Subcutaneous adipose tissue (tissue), 4 donors: ENCODE measurements around the gene RBM47. TPM values are rescaled to one million over a fixed set of nuclear protein-coding genes. Genes with fewer than 3 reads are reported as not detected.

ENCODE experiments used
- total RNA-seq, 4 donors: library from RNA; depleted of rRNA; stranded (reverse); fragments of >200 nt; gene quantifications; one replicate each; pipeline ENCODE4 v1.1.0, GENCODE V29; 2016
- TF ChIP-seq, protein P1 (sequence below): fragments of 450-650 bp; IDR thresholded peaks from one replicate; pipeline ENCODE4 v1.5.1; 2016; ENCODE audit warnings: low read depth, mild to moderate bottlenecking, control low read depth, antibody characterized with exemption, moderate library complexity

The RBM47 gene
- total RNA-seq, 4 donors from 2014 or later: 29.4 to 84.3 (median 54.7) TPM

DNA sequence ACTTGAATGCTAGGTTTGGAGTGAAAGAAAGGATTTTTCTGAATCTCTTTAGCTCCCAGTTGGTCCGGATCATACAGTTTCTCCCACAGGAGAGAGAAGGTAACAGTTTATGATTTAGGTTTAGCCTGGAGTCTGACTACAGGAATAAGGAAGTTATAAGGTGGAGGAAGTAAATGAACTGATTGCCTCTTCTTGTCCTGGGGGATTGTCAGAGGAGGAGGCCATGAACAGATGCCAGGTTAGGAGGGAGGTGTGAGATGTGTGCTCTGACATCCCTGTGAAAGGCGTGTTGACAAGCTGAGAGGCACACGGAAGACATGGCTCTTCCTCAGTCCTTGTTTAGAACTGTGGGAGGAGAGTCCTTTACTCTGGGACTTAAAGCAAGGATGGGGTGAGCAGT, 230.1 kb downstream of the RBM47 start:
- TF ChIP-seq, protein P1, sequence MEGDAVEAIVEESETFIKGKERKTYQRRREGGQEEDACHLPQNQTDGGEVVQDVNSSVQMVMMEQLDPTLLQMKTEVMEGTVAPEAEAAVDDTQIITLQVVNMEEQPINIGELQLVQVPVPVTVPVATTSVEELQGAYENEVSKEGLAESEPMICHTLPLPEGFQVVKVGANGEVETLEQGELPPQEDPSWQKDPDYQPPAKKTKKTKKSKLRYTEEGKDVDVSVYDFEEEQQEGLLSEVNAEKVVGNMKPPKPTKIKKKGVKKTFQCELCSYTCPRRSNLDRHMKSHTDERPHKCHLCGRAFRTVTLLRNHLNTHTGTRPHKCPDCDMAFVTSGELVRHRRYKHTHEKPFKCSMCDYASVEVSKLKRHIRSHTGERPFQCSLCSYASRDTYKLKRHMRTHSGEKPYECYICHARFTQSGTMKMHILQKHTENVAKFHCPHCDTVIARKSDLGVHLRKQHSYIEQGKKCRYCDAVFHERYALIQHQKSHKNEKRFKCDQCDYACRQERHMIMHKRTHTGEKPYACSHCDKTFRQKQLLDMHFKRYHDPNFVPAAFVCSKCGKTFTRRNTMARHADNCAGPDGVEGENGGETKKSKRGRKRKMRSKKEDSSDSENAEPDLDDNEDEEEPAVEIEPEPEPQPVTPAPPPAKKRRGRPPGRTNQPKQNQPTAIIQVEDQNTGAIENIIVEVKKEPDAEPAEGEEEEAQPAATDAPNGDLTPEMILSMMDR: no peak

DNA sequence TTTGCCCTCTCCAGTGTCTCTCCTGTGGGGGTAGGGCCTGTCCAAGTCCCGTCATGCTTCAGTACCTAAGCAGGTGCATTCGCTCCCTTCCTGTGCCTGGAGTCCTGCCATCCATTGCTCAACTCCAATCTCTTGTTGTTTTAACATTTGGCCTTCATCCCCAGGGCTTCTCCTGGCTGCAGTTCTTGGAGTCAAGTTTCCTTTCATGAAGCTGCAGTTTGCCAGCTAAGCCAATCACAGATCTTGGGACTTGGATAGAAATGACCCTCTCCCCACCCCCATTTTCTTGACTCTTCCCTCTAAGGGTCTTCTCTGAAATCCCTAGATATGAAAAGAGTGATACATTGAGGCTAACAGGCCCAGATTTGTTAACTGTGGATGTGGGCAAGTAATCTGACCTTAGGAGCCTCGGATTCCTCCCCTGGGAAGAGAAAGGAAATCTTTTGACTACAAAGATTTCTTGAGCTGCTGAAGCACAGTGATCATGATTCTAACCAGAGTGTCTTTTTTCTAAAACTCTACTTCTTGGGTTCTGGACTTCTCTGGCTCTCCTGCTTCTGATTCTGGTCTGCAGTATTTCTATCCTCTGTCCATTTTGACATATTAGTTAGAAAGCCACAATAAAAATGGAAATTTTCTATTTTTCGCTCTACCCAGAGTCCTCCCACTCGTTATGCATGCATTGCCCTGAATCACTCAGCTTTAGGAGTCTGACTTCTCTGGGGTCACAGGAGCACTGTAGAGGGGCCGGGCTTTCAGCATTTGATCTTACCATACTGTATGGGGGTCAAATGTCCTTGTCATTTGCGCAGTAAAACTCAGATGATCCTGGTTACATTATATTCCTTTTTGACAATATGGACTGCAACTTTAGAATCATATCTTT, 233.5 kb downstream of the RBM47 start:
- TF ChIP-seq, protein P1: no peak

DNA sequence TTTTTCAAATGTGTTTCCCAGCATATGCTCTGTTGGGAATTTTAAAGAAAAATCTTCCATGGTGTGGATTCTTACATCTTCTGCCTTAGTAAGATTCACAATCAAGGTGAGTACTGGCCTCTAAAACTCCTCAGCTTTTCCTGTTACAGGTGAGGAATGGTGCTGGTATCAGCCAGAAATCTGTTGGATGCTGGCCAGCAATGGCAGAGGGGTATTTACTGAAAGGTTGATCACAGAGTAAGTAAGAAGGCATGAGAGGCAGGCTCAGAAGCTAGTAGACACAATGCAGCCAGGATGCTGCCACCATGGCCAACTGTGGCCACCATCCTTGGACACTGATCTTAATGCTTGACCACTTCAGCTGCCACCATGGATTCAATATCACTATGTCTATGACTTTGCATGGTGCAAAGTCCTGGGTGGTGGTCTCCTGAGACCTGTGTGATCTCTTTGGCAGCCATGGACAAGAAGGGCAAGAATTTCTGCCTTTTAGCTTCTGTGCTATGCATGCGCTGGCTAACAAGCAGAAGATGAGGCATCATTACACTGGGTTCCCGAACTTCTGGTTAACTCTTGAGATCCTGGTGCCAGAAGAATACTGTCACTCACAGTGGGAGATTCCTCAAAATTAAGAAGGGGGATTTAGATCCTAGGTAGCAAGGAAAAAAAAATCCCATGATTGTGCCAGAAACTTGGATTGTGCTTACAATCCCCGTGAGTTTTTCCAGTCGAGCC, 234.3 kb downstream of the RBM47 start:
- TF ChIP-seq, protein P1: no peak

DNA sequence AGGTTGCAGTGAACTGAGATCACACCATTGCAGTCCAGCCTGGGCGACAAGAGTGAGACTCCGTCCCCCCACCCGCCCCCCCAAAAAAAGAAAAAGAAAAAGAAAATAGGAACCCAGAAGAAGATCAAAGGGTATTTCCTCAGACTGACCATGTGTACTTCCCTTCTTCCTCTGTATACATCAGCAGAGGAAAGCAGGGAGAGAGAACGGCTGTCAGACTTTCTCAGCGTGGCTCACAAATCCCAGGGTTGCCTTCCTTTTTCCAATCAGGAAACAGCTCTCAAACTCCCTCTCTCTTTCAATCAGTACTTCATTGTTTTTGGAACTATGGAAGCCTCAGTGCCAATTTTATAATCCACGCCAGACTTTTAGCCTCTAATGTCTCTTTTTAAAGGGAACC, 235.4 kb downstream of the RBM47 start:
- TF ChIP-seq, protein P1: no peak

DNA sequence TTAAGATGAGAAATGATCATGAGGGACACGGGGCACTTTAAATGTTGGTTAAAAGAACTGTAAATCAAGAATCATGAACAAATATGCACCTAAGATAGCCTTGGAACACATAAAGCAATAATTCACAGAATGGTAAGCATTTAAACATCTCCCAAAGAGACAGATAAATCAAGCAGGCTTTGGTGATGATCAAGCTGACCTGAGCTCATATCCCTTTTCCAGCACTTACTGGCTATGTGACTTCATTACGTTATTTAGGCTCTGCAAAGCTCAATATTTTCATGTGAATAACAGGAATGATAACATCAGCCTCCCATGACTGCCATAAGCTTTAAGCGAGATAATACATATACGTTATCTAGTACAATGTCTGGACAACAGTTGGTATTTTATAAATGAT, 239.7 kb downstream of the RBM47 start:
- TF ChIP-seq, protein P1: no peak

DNA sequence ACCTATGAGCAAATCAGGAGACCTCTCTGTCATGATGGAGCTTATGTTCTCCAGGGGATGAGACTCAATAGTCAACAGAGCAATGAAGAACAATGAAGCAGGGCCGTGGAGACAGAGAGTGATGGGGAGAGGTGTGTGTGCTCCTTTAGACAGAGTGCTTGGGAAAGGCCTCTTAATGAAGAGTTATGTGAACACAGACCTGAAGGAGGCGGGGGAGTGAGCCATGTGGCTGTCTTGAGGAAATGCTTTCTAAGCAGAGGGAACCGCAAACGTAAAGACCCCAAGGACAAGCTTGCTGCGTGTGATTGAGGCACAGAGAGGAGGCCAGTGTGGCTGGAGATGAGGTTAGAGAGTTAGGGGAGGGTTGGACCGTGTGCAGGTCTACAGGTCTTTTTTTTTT, 241.4 kb downstream of the RBM47 start:
- TF ChIP-seq, protein P1: no peak

DNA sequence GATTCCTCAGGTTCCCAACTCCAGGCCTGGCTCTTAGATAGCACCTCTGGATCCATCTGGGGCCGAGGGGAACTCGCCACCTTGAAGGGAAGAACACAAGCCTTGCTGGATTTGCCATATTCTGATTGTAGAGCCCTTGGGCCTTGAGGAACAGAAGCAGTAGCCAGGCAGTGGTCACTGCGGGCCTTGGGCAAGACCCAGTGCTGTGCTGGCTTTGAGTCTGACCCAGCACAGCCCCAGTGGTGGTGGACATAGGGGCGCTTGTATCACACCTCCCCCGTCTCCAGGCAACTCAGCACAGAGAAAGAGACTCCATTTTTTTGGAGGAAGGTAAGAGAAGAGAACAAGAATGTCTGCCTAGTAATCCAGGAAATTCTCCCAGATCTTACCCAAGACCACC, 249.0 kb downstream of the RBM47 start:
- TF ChIP-seq, protein P1: no peak
